Stimulated activated CD4-positive, alpha-beta T cell treated with anti-CD3 and anti-CD28 coated beads, Interleukin-1b, Interleukin-23, amount 100 ng/mL, for 24 hours (primary cell): ENCODE results near the gene SESN1.

Experiments
- DNase-seq, 4 experiments: peaks; one replicate each; pipeline ENCODE4 v3.0.0-alpha.2; 2020; ENCODE audit warnings: low read depth in 4 of 4, low spot score in 1 of 4

Gene SESN1

DNA sequence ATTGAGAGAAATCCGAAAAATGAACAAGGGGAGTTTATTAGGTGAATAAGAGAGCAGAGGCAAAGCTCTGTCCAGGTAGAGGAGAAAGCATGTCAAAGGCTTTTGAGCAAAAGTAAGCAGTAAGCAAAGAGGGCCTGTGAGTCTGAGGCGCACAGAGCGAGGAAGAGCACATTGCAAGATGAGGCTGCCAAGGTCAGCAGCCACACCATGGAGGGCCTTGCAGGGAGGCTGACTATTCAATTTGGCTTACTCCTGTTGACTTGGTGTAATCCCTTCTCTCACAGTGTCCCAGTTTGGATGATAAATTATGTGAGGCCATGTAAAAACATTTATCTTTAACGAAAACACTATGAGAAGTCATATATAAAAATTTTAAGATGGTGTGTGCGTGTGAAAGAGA, 32.4 kb downstream of the SESN1 start:
- DNase-seq, result no peak

DNA sequence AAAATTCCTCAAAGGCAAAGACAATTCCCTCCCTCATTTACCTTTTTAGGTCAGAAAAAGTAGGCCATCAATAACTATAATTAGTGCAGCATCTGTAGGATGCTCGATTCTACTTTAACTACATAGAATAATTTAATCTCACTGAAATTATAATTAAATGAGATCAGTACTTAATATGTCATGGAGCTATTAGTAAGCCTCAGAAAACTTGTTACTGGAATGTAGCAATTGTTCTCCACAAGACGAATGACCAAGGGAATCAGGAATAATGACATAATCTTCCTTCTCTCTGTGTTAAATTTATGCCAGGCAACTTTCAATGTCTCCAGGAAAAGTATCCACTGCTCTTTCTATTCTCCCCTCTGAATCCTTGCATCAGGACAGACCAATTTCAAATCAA, 34.1 kb downstream of the SESN1 start:
- DNase-seq, result no peak

DNA sequence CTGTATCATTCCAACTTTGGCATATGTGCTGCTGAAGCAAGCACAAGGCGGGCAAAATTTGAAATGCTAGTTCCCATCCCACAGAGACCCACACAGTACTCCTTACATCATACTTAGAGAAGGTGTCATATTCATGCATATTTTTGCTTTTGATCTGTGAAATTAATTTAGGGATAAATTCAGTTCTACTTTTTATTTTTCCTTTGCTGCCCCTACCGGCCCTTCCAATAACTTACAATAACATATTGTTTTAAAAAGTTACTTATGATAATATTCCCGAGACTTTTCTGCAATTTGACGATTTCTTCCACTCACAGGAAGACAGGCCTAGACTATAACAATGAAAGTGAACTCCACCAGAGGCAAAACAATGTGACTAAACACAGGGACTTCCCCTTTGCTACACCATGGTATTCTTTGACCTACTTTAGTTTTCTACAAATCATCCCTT, 35.0 kb downstream of the SESN1 start:
- DNase-seq, result no peak

DNA sequence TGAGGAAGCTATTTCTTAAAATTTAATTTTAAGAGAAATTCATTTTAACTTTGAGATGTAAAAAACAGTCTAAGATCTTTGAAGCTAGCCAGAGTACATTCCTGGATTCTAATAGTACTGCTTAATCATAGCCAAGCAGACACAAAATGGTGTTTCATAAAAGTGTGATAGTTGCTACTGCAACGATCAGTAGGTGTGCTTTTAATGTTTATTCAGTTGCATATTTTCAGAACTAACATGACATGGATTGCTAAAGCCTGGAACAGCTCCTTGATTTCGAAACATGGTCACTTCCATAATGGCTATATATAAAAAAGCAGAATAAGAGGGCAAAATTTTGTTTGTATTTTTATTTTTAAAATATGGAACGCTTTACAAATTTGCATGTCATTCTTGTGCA, 35.5 kb downstream of the SESN1 start:
- no peak for DNase-seq

DNA sequence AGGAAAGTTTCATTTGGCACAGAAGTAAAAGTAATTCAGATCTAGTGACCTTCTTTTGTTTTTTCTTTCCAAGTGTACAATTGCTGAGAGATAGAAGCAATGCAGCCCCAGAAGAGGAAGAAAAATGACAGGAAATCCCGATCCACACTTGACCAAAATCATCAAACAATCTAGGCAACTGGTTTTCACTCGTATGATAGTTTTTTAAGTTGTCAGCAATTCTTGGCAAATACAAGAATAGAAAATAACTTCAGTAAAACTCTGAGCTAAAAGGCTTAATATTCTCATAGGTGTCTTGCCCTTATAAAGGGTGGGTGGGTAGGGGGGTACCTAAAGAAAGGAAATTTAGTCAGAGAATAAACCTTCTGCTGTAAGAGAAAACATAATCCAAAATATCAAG, 36.0 kb downstream of the SESN1 start:
- DNase-seq, result no peak

DNA sequence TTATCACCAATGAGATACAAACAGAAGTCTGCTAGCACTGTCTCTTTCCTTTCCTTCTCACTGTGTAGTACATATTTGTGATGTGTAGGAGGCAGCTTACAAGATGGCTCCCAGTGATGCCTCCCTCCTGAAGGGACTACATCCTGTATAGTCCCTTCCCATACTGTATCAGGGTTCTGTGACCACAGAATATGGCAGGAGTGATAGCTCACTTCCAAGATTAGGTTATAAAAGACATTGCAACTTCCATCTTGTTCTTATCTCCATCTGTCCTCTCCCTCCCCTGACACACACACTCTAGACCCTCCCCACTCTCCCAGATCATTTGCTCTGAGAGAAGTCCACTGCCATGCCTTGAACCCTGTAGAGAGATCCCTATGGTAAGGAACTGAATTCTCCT, 38.0 kb downstream of the SESN1 start:
- DNase-seq, result no peak

DNA sequence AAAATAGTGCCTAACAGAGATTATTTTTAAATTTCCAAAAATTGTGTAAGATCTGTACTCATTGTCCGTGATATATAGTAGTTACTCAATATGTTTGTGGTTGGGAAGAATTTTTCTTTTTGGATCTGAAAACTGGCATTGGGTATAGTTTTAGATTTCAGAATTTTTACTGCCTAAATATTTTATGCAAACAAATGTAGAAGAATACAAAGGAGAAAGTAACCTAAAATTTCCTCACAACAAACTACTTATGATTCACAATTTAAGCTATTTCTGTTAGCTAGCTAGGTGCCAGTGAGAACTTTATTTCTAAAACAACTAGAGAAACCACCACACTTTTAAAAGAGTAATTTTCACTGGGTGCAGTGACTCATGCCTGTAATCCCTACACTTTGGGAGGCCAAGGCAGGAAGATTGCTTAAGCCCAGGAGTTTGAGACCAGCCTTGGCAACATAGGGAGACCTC, 38.8 kb downstream of the SESN1 start:
- DNase-seq, result no peak

DNA sequence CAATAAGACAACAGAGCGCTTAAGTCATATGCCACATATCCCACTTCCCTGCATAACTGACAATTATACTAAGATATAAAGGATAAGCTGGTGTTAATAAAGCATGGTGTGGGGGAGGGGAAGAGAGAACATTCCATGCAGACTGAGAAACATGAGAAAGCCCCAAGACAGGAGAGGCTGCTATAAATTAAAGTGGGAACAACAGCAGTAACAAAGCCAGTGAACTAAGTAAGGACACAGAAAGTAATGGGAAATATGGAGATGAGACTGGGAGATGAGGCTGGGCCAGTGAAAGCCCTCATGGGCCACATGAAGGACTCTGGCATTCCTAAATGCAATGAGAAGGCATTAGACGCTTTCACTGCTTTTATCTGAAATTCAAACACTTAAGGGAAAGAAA, 41.3 kb downstream of the SESN1 start:
- no peak for DNase-seq

DNA sequence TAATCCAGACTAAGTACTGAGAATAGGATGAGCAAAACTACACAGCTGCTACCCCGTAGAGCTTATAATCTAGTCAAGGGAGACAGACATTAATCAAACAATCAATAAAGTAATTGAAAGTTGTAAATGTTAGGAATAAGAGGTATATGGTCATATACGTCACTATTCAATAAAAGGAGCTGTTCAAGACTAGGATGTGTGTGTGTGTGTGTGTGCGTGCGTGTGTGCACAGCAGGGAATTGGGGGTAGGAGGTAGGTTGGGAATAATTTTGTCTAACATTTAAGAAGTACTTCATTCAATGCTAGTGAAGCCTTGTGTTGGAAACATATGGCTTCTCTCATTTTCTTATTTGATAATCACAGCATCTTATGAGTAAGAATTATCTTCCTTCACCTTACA, 41.8 kb downstream of the SESN1 start:
- no peak for DNase-seq

DNA sequence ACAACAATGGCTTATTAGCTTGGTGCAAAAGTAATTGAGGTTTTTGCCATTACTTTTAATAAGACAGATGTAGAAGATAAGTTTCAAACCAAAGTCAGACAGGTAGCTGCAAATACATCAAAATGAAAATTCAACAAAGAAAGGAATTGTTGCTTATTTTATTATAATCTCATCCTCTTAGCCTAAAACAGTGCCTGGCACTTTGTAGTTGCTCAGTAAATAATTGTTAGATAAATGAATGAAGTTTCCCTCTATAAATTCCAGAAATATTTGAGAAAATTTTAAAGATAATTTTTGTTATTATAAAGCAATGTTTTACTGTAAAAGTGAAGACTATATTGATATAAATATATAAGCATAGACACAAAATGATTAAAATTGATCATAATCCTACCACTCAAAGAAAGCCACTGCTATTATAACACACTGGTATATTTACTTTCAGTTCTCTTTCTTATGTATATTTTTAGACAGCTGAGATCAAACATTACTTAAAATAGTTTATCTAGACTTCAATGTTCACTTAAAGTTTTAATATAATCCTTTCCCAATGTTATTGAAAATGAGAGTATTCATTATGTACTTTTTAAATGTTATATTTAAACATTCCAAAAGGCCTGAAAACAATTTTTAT, 42.5 kb downstream of the SESN1 start:
- no peak for DNase-seq

DNA sequence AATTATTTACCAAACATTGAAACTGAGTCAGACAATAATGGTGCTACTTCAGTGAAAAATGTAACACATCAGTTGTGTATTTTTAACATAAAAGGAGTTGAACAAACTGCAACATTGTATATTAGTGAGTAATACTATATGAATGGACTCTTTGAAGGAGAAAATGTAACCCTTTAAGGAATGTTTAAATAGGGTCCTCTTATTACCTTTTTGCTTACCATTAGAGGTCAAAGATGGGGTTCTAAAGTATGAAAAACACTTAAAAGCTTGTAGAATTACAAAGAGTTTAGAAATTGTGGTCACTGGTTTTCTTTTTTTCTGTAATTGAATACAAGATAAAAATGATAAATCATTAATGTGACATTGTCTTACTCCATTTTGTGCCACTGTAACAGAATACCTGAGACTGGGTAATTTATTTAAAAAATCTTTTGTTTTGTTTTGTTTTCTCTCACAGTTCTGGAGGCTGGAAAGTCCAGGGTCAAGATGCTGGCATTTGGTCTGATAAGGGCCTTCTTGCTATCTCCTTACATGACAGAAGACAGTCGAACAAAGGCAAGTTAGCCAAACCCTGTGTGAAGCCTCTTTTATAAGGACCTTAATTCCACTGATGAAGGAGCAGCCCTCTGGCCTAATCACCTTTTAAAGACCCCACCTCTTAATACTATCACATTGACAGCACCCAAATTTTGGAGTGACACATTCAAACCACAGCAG, 43.2 kb downstream of the SESN1 start:
- no peak for DNase-seq

DNA sequence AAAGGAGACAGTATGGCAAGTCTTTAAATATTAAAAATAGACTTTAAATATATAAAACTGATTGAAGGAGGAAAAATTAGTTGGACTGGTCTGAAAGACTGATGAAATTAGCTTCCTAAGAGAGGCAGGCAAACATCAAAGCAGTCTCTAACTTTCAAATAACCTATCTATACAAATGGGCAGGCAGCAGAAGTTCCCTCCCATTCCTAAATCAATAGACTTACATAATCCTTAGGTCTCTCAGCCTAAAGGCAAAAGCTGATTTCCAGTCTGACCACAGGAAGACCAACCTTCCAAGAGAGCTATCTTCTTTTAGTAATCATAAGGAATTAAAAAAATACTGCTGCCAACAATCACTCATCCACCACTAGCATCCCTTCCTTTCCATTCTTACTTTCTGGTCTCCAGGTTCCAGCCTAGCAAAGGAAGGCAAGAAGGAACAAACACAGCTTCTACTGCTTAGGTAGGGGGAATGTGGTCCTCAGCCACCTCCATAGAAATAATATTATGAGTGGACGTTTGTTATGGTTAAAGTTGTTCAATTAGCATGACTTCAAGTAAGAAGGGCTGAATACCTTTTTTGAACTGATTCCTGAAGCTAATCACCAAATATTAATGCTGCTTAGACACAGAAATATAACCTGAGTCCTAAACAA, 44.1 kb downstream of the SESN1 start:
- DNase-seq, result no peak

DNA sequence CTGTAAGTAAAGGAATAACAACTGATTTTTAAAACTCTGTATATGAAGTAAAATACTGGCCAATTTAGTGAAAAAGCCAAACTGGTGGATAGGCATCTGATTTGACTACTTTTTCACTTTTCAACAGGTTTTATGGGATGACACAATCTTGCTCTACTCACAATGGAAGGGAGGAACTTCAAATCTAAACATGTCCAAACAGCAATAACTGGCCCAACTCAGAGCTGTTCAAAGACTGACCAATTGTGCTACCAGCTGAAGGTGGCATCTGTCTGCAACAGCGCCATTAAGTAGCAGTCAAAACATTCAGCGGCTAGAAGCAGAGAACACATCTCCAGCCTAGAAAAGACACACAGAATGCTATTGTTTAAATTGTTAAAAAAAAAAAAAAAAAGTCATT, 44.6 kb downstream of the SESN1 start:
- no peak for DNase-seq

DNA sequence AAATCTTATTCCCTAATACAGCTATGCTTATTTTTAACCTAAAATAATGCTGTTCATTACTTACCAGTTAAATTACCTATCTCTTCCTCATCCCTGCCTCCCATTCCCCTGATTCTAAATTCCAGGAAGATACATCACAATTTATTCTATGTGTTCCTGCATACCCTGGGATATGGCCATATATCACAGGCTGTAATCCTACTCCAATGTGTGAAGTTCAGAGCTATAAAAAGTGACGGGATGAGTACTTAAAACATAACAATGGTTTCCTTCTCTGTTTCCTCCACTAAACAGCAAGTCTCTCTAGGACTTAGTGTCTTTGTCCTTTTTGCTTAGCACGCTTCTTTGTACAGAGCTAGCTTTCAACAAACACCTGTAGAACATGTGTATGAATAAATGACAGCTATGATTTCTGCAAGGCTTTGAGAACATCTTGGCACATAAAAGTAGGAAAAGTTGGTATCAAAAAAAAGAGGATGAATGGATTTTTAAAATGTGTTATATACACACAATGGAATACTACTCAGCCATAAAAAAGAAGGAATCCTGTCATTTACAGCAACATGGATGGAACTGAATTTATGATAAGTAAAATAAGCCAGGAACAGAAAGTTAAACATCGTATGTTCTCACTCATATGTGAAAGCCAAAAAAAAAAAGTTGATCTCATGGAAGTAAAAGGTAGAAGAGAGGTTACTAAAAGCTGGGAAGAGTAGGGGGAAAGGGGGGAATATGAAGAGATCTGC, 45.8 kb downstream of the SESN1 start:
- DNase-seq, result no peak

DNA sequence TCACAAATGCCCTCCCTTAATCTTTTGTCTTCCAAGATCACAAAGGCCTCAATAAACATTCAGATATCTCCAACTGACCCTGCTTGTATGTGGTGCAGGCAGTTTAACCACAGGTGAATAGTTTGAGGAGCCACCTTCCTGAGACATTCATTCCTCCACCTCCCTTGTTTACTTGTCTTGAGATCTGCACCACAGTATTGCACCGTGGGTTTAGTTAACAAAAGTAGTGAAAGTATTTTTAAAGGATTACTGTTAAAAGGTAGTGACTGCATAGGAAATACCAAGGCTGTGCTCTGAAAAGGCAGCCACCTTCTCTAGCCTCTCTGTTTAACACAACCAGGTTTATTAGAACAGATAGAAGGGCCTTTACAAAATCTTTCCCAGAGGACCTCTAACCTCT, 46.5 kb downstream of the SESN1 start:
- no peak for DNase-seq

DNA sequence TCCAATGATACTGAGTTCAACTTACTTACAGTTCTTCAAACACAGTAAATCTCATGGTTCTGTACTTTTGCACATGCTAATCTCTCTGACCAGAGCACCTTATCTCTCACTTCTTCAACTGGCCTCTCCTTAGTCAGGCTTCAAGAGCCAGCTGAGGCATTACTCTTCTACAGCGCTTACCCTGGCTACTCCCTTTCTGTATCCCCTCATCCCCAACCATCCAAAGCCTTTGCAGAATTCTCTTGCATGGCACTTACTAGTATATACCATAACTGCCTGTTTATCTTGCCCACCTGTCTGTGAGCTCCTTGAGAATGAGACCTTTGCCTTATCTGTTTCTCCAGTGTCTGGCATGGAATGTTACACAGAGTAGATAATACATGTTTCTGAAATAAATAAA, 49.2 kb downstream of the SESN1 start:
- DNase-seq, result no peak

DNA sequence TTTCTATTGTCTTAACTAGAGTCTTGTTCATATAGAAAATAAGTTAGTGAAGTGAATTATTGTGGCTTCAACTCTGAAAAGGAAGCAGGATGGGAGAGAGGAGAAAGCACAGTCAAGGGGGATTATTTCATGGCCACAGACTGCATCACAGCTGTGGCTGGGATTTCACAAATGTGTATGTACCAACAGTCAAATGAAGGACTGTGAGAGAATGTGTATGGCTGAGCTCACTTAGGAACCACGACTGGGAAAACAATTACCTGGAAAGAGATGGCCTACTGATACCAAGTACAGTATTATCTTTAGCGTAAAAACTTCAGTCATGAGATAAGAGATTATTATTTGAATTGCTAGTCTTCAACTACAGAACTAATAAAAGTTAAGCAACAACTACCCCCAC, 54.9 kb downstream of the SESN1 start:
- no peak for DNase-seq

DNA sequence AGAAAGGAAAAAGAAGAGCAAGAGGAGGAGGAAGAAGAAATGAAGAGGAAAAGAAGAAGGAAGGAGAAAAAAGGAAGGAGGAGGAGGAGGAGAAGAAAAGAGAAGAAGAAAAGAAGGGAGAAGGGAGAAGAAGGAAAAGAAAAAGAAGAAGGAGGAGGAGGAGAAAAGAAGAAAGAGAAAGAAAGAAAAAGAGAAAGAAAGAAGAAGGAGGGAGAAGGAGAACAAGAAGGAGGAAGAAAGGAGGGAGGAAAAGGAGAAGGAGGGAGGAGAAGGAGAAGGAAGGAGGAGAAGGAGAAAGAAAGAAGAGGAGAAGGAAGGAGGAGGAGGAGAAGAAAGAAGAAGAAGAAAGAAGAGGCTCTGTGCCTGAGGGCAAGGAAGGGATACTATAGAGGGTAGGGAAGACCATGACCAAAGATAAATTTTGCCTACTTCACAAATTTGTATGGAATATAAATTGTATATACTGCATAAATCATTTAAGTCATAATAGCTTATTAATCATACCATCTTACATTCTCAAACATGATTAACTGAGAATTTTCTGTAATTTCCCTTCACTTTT, 55.7 kb downstream of the SESN1 start:
- no peak for DNase-seq

DNA sequence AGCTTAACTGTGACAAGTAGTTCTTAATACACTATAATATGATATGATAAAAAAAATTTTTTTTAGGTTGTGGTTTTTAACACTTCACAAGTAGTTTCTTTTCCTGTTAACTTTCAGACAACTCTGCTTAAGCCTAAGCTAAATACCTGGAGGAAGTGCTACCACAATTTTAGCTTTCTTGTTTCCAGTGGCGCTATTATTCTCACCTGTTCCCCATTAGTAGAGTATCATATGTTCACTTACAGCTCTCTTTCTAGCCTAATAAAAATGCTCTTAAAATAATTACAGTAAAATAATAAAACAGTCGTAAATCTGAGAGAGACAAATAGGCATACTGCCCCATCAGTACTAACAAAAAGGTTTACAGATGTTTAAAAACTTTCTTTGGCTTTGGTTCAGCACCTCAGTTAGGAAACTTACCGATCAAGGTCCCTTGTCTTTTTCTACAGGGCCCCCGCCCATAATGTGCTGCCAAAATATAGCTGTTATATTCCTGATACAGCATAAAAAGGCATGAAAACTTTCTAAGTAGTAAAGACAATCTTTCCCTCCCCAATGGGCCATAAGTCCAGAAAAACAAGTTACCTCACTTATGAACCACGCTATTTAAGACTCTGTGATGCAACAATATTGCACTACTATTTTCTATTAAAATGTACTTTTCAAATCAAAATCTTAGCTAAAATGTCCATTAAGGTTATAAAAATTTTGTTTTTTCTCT, 57.9 kb downstream of the SESN1 start:
- no peak for DNase-seq

DNA sequence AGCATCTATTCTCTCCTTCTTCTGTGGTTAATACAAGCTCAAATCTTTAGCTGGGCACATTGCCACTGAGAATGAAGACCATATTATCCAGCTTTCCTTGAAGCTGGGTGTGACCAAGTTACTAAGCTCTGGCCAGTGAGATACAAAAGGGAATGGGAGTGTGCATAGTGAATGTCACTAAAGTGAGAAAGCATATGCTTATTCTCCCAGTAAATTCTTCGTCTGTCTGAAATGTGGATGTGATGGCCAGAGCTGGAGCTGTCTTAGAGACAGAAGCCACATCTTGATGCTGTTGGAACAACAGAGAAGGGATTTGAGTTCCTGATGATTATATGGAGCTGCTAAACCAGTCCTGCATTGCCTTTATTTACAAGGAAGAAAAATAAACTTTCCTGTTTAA, 60.1 kb downstream of the SESN1 start:
- no peak for DNase-seq

DNA sequence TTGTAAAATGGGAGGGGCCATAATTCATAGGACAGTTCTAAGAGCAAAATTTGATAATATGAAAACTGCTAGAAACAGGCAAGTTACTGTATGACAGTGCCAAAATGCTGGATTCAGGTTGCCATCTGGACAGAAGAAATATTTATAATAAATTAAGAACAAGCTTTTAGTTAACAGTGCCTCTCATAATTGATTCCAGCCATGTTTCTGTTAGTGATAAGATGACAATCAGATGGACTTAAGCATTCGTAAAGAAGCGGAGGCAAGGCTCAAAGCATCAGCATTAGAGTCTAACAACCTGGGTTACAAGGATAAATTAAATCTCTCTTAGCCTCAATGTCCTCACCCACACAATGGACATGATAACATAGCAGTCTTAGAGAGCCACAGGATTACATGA, 61.0 kb downstream of the SESN1 start:
- DNase-seq, result no peak
